Endodermal cell (in vitro differentiated cells): ENCODE measurements around the gene RAB4B. TPM values are rescaled to one million over a fixed set of nuclear protein-coding genes. Genes with fewer than 3 reads are reported as not detected.
"Not testable (repeated sequence)": the region's sequence is repeated elsewhere in the genome, so short reads cannot be mapped to it uniquely, and the experiment has no call there.

Source experiments
- DNase-seq: peaks from one replicate; pipeline ENCODE4 v3.0.0-alpha.2; 2017
- H3K27ac ChIP-seq: 2 replicates; pipeline ENCODE4 v1.5.1; 2013; ENCODE audit warnings: mild to moderate bottlenecking, low read depth, low read length, moderate library complexity
- H3K27me3 ChIP-seq: 2 replicates; pipeline ENCODE4 v1.6.1; 2013; ENCODE audit warnings: mild to moderate bottlenecking, low read length, moderate library complexity; ENCODE audit not compliant: insufficient read depth, control insufficient read depth, poor library complexity, severe bottlenecking
- H3K36me3 ChIP-seq: 2 replicates; pipeline ENCODE4 v1.7.0; 2013; ENCODE audit warnings: mild to moderate bottlenecking, low read length, moderate library complexity; ENCODE audit not compliant: control insufficient read depth, insufficient read depth
- H3K4me1 ChIP-seq: one replicate; pipeline ENCODE4 v1.7.0; 2013; ENCODE audit warnings: low read length; ENCODE audit not compliant: control insufficient read depth, insufficient read depth
- H3K4me3 ChIP-seq: 2 replicates; pipeline ENCODE4 v1.5.1; 2013; ENCODE audit warnings: mild to moderate bottlenecking, low read length, moderate library complexity
- H3K9ac ChIP-seq: 2 replicates; pipeline ENCODE4 v1.6.1; 2013; ENCODE audit warnings: mild to moderate bottlenecking, low read length, moderate library complexity; ENCODE audit not compliant: poor library complexity, severe bottlenecking; ENCODE audit errors: extremely low read depth
- H3K9me3 ChIP-seq: 2 replicates; pipeline ENCODE4 v1.6.1; 2013; ENCODE audit warnings: mild to moderate bottlenecking, low read length, moderate library complexity; ENCODE audit not compliant: control insufficient read depth
- H3K27ac Mint-ChIP-seq: 2 replicates; pipeline ENCODE4 v1.8.0; 2020; ENCODE audit warnings: mixed read lengths
- H3K27me3 Mint-ChIP-seq: 2 replicates; pipeline ENCODE4 v1.8.0; 2021; ENCODE audit warnings: mild to moderate bottlenecking, mixed read lengths; ENCODE audit not compliant: insufficient read depth
- H3K36me3 Mint-ChIP-seq: 2 replicates; pipeline ENCODE4 v1.8.0; 2020; ENCODE audit warnings: low read depth, mixed read lengths
- H3K4me1 Mint-ChIP-seq: 2 replicates; pipeline ENCODE4 v1.8.0; 2020; ENCODE audit warnings: mixed read lengths
- H3K4me3 Mint-ChIP-seq: 2 replicates; pipeline ENCODE4 v1.8.0; 2020; ENCODE audit warnings: mild to moderate bottlenecking, moderate library complexity, mixed read lengths
- H3K9me3 Mint-ChIP-seq: 2 replicates; pipeline ENCODE4 v1.8.0; 2020; ENCODE audit warnings: mild to moderate bottlenecking, mixed read lengths
- WGBS, 2 experiments: methylation state at CpG; one replicate each; pipeline versions ENCODE4 v1.1.5 to v1.1.7; 2013; ENCODE audit warnings: missing lambda C conversion rate in 2 of 2, mixed read lengths in 1 of 2; ENCODE audit not compliant: insufficient coverage in 1 of 2, insufficient read length in 1 of 2; 5-methylcytosine and 5-hydroxymethylcytosine counted together
- total RNA-seq, 2 donors: library from RNA; stranded (reverse); fragmentation: NEBNext Ultra II Directional in 1 of 2; extraction: Animal tissue kit (Norgen Biotek cat#: 25700) in 1 of 2; gene quantifications; 2 replicates in 1 of 2; 3 replicates in 1 of 2; pipeline ENCODE4 v1.2.1, GENCODE V29; 2021
- TF ChIP-seq, protein P1 (sequence below): fragments of 200-600 bp; sonication (generic); conservative IDR thresholded peaks from 2 replicates; pipeline ENCODE4 v1.5.0; 2021; ENCODE audit warnings: antibody characterized with exemption, mild to moderate bottlenecking

Gene RAB4B
- total RNA-seq, 2 donors from 2014 or later = 29.2 to 34.1 TPM

- H3K4me3 ChIP-seq = no peak overlapping the region
- no peaks in the 10 kb centered on the region for H3K27me3 Mint-ChIP-seq
- peaks cover 76% of the 10 kb centered on the region for H3K36me3 ChIP-seq
- no peaks in the 10 kb centered on the region for H3K4me1 Mint-ChIP-seq
- WGBS, 2 experiments = 99 to 100% methylated on average over 2 to 7 of the region's 7 CpGs
- no peak for DNase-seq
- H3K9me3 Mint-ChIP-seq = no peaks in the 10 kb centered on the region
- H3K27me3 ChIP-seq = no peaks in the 10 kb centered on the region
- H3K9ac ChIP-seq = no peak overlapping the region
- H3K4me1 ChIP-seq = no peaks in the 10 kb centered on the region
- no peaks in the 10 kb centered on the region for H3K9me3 ChIP-seq
- H3K4me3 Mint-ChIP-seq = no peak overlapping the region
- TF ChIP-seq, protein P1, sequence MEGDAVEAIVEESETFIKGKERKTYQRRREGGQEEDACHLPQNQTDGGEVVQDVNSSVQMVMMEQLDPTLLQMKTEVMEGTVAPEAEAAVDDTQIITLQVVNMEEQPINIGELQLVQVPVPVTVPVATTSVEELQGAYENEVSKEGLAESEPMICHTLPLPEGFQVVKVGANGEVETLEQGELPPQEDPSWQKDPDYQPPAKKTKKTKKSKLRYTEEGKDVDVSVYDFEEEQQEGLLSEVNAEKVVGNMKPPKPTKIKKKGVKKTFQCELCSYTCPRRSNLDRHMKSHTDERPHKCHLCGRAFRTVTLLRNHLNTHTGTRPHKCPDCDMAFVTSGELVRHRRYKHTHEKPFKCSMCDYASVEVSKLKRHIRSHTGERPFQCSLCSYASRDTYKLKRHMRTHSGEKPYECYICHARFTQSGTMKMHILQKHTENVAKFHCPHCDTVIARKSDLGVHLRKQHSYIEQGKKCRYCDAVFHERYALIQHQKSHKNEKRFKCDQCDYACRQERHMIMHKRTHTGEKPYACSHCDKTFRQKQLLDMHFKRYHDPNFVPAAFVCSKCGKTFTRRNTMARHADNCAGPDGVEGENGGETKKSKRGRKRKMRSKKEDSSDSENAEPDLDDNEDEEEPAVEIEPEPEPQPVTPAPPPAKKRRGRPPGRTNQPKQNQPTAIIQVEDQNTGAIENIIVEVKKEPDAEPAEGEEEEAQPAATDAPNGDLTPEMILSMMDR = no peak
- H3K36me3 Mint-ChIP-seq = peaks cover 75% of the 10 kb centered on the region
- H3K27ac Mint-ChIP-seq = no peak overlapping the region
- no peak overlapping the region for H3K27ac ChIP-seq
These were observed 14.5 kb upstream of the RAB4B start for GRCh38 chr19:40763526-40763925.

GRCh38 chr19:40763963-40764362 lies 14.1 kb upstream of the RAB4B start:
- no peak for DNase-seq
- TF ChIP-seq, protein P1 = no peak
- no peaks in the 10 kb centered on the region for H3K27me3 ChIP-seq
- no peaks in the 10 kb centered on the region for H3K9me3 ChIP-seq
- WGBS, 2 experiments = 96 to 97% methylated on average over 6 to 10 of the region's 10 CpGs
- no peak overlapping the region for H3K27ac Mint-ChIP-seq
- no peak overlapping the region for H3K4me3 ChIP-seq
- H3K27ac ChIP-seq = no peak overlapping the region
- no peaks in the 10 kb centered on the region for H3K27me3 Mint-ChIP-seq
- H3K36me3 Mint-ChIP-seq = peaks cover 72% of the 10 kb centered on the region
- H3K9me3 Mint-ChIP-seq = no peaks in the 10 kb centered on the region
- peaks cover 73% of the 10 kb centered on the region for H3K36me3 ChIP-seq
- H3K4me1 Mint-ChIP-seq = no peaks in the 10 kb centered on the region
- no peaks in the 10 kb centered on the region for H3K4me1 ChIP-seq
- no peak overlapping the region for H3K4me3 Mint-ChIP-seq
- H3K9ac ChIP-seq = no peak overlapping the region

- not testable (repeated sequence) for DNase-seq, H3K9me3 ChIP-seq, H3K9ac ChIP-seq, H3K4me3 Mint-ChIP-seq, H3K27me3 ChIP-seq, H3K4me1 ChIP-seq, H3K9me3 Mint-ChIP-seq, H3K4me1 Mint-ChIP-seq, H3K27me3 Mint-ChIP-seq, H3K27ac Mint-ChIP-seq, H3K4me3 ChIP-seq, H3K27ac ChIP-seq
- peaks cover 50% of the 10 kb centered on the region for H3K36me3 ChIP-seq
- peaks cover 63% of the 10 kb centered on the region for H3K36me3 Mint-ChIP-seq
- 97 to 98% methylated on average over 5 to 12 of the region's 13 CpGs for WGBS, 2 experiments
These were observed 11.7 kb upstream of the RAB4B start for GRCh38 chr19:40766385-40766784.

- Mint-ChIP-seq H3K4me1 (no peaks in the 10 kb centered on the region), H3K4me3 (no peak overlapping the region), H3K27me3 (no peaks in the 10 kb centered on the region), H3K9me3 (no peaks in the 10 kb centered on the region), H3K27ac (peak overlapping the region; percentile 52), H3K36me3 (peaks cover 40% of the 10 kb centered on the region)
- Histone ChIP-seq H3K27ac (no peak overlapping the region), H3K36me3 (peaks cover 25% of the 10 kb centered on the region), H3K4me3 (no peak overlapping the region), H3K4me1 (no peaks in the 10 kb centered on the region), H3K27me3 (no peaks in the 10 kb centered on the region), H3K9ac (no peak overlapping the region), H3K9me3 (no peaks in the 10 kb centered on the region)
- TF ChIP-seq, protein P1 = no peak
- DNase-seq = no peak
- WGBS, 2 experiments = 92% methylated on average over 3 to 5 of the region's 5 CpGs
These were observed 9.2 kb upstream of the RAB4B start for GRCh38 chr19:40768869-40769268.

DNA sequence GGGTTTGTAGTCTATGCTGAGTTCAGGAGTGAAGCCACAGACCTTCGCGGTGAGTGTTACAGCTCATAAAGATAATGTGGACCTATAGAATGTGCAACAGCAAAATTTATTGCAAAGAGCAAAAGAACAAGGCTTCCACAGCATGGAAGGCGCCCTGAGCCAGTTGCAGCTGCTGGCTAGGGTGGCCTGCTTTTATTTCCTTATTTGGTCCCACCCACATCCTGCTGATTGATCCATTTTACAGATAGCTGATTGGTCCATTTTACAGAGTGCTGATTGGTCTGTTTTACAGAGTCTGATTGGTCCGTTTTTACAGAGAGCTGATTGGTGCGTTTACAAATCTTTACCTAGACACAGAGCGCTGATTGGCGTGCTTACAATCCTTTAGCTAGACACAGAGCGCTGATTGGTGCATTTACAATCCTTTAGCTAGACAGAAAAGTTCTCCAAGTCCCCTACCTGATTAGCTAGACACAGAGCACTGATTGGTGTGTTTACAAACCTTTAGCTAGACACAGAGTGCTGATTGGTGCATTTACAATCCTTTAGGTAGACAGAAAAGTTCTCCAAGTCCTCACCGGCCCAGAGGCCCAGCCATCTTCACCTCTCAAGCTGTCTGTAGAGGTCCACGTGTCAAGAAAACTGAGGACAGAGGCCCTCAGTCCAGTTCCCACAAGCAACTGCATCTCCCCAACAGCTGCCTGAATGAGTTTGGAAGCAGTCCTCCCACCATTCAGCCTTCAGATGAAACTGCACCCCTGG lies 6.8 kb upstream of the RAB4B start:
- H3K4me3 Mint-ChIP-seq, H3K9me3 ChIP-seq, H3K27ac Mint-ChIP-seq, H3K27me3 ChIP-seq, DNase-seq, H3K4me1 Mint-ChIP-seq, H3K27me3 Mint-ChIP-seq, H3K9me3 Mint-ChIP-seq, H3K9ac ChIP-seq, H3K4me1 ChIP-seq, H3K36me3 ChIP-seq, H3K4me3 ChIP-seq, H3K27ac ChIP-seq: not testable (repeated sequence)
- H3K36me3 Mint-ChIP-seq = peaks cover 17% of the 10 kb centered on the region
- WGBS, 2 experiments = 91 to 95% methylated on average over 10 of the region's 10 CpGs
